ENCODE results near the gene ZNF784. TPM values are rescaled to one million over a fixed set of nuclear protein-coding genes. Genes with fewer than 3 reads are reported as not detected.

ZNF784 gene
- total and polyA plus RNA-seq, 9 donors, result 6.0 to 16.9 (median 11.7) TPM

GRCh38 chr19:55581823-55582223 is 42.5 kb downstream of the ZNF784 start:
- 0 to 5% (median 4%) methylated on average over 6 of the region's 6 CpGs for WGBS, 3 donors
- no peaks in the 10 kb centered on the region for H3K9me3 ChIP-seq
- intact Hi-C loops (cut with DNase I), result no loop called here
- no peak overlapping the region for H3K27ac ChIP-seq
- no peak for DNase-seq
- H3K4me1 ChIP-seq (ENCODE audit: insufficient read depth), result peaks cover 11% of the 10 kb centered on the region
- no peaks in the 10 kb centered on the region for H3K36me3 ChIP-seq
- H3K4me3 ChIP-seq, result no peak overlapping the region
- H3K27me3 ChIP-seq, result no peaks in the 10 kb centered on the region
- TF ChIP-seq POLR2A (IDR thresholded peaks at IDR 0.05), result no peak
- TF ChIP-seq, protein P1, sequence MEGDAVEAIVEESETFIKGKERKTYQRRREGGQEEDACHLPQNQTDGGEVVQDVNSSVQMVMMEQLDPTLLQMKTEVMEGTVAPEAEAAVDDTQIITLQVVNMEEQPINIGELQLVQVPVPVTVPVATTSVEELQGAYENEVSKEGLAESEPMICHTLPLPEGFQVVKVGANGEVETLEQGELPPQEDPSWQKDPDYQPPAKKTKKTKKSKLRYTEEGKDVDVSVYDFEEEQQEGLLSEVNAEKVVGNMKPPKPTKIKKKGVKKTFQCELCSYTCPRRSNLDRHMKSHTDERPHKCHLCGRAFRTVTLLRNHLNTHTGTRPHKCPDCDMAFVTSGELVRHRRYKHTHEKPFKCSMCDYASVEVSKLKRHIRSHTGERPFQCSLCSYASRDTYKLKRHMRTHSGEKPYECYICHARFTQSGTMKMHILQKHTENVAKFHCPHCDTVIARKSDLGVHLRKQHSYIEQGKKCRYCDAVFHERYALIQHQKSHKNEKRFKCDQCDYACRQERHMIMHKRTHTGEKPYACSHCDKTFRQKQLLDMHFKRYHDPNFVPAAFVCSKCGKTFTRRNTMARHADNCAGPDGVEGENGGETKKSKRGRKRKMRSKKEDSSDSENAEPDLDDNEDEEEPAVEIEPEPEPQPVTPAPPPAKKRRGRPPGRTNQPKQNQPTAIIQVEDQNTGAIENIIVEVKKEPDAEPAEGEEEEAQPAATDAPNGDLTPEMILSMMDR (IDR thresholded peaks at IDR 0.05), result no peak
- TF ChIP-seq EP300 (IDR thresholded peaks at IDR 0.05), result no peak

GRCh38 chr19:55581145-55581822 is 43.1 kb downstream of the ZNF784 start:
- Histone ChIP-seq H3K36me3 (no peaks in the 10 kb centered on the region), H3K27ac (peak overlapping the region; percentile 88 to 96), H3K4me3 (peak overlapping the region; percentile 68), H3K9me3 (no peaks in the 10 kb centered on the region), H3K4me1 (ENCODE audit: insufficient read depth) (peaks cover 9% of the 10 kb centered on the region), H3K27me3 (no peaks in the 10 kb centered on the region)
- WGBS, 3 donors, result 14 to 23% (median 20%) methylated on average over 12 of the region's 12 CpGs
- DNase-seq, result no peak
- TF ChIP-seq POLR2A (IDR thresholded peaks at IDR 0.05) (no peak), EP300 (IDR thresholded peaks at IDR 0.05) (no peak)
- TF ChIP-seq, protein P1 (IDR thresholded peaks at IDR 0.05), result no peak
- intact Hi-C loops (cut with DNase I), result no loop called here

DNA sequence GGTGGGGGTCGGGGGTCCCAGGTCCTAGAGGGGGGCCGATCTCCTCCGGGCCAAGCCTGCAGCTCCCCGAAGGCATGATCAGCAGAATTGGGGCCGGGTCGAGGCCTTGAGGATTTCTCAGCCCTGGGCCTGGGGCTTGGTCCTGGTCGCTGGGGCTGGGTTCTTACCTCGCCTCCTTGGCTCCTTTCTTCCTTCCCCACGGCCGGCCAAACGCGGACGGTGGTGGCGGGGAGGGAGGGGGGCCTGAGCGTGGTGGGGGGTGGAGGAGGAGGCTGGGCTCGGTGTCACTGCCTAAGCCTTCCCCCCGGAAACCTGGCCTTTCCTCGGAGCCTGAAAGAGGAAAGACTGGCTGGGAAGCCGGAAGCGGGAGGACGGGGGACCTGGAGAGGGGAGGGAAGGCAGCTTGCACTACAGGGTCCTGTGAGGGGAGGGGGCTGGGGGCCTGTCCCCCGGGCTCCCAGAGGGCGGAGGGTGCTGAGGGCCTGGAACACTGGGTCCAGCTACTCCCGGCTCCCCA is 43.7 kb downstream of the ZNF784 start, which contains the start of gene ZNF579:
ZNF579 (minus strand) TSS at position 221 of the 517 bp plus-strand sequence. CDS start 1,209 bp downstream, outside the sequence.
- H3K4me1 ChIP-seq (ENCODE audit: insufficient read depth), result peaks cover 9% of the 10 kb centered on the region
- H3K36me3 ChIP-seq, result no peaks in the 10 kb centered on the region
- TF ChIP-seq POLR2A (IDR thresholded peaks at IDR 0.05) (peak; percentile 22), EP300 (IDR thresholded peaks at IDR 0.05) (no peak)
- TF ChIP-seq, protein P1 (IDR thresholded peaks at IDR 0.05), result no peak
- H3K27me3 ChIP-seq, result no peaks in the 10 kb centered on the region
- H3K4me3 ChIP-seq, result peak within 1 kb of the TSS; percentile 68
- WGBS, 3 donors, result 1 to 2% (median 1%) methylated on average over 17 to 24 of the region's 24 CpGs
- DNase-seq, result peak; percentile 85 to 92 (median 91)
- H3K9me3 ChIP-seq, result no peaks in the 10 kb centered on the region
- H3K27ac ChIP-seq, result peak within 1 kb of the TSS; percentile 88 to 96
- intact Hi-C loops (cut with DNase I), result no loop called here

GRCh38 chr19:55579766-55580621 is 44.4 kb downstream of the ZNF784 start:
- Histone ChIP-seq H3K27me3 (no peaks in the 10 kb centered on the region), H3K9me3 (no peaks in the 10 kb centered on the region), H3K27ac (peak overlapping the region; percentile 88 to 96), H3K4me1 (ENCODE audit: insufficient read depth) (peaks cover 7% of the 10 kb centered on the region), H3K4me3 (peak overlapping the region; percentile 68), H3K36me3 (no peaks in the 10 kb centered on the region)
- TF ChIP-seq, protein P1 (IDR thresholded peaks at IDR 0.05), result no peak
- no peak for TF ChIP-seq POLR2A (IDR thresholded peaks at IDR 0.05)
- intact Hi-C loops (cut with DNase I), result no loop called here
- WGBS, 3 donors, result 4 to 7% (median 6%) methylated on average over 19 to 20 of the region's 20 CpGs
- peak in 4 of 5 donors; percentile 40 to 59 (median 48) for DNase-seq
